ENCODE data around the gene FOLR2.

Gene FOLR2

GRCh38 chr11:72208281-72208680, 8.3 kb upstream of the FOLR2 start:
- no peak for DNase-seq

GRCh38 chr11:72209101-72209500, 7.5 kb upstream of the FOLR2 start:
- DNase-seq: no peak

GRCh38 chr11:72217841-72218240, 1.2 kb downstream of the FOLR2 start:
- DNase-seq: no peak

GRCh38 chr11:72218251-72218745, 1.7 kb downstream of the FOLR2 start:
- no peak for DNase-seq

GRCh38 chr11:72220696-72221363, 4.2 kb downstream of the FOLR2 start:
- no peak for DNase-seq

GRCh38 chr11:72221386-72222075, 4.9 kb downstream of the FOLR2 start:
- DNase-seq: no peak

GRCh38 chr11:72222106-72222891, 5.7 kb downstream of the FOLR2 start:
- DNase-seq: no peak

GRCh38 chr11:72222907-72223614, 6.5 kb downstream of the FOLR2 start:
- peak; percentile 91 for DNase-seq

GRCh38 chr11:72223615-72224563, 7.3 kb downstream of the FOLR2 start:
- peak; percentile 34 for DNase-seq

GRCh38 chr11:72224564-72225410, 8.2 kb downstream of the FOLR2 start, which contains the start of gene INPPL1:
TSS of gene INPPL1 (plus strand) at chr11:72224767. CDS start at chr11:72224985, 218 bp downstream.
- DNase-seq: peak; percentile 20

- peak; percentile 24 for DNase-seq
These were observed 8.9 kb downstream of the FOLR2 start for GRCh38 chr11:72225411-72225951.

GRCh38 chr11:72226701-72227100, 10.1 kb downstream of the FOLR2 start:
- DNase-seq: no peak

- no peak for DNase-seq
These were observed 11.0 kb downstream of the FOLR2 start for GRCh38 chr11:72227316-72228228.

- DNase-seq: no peak
These were observed 11.7 kb downstream of the FOLR2 start for GRCh38 chr11:72228229-72228843.

GRCh38 chr11:72228844-72229231, 12.2 kb downstream of the FOLR2 start:
- DNase-seq: no peak

- DNase-seq: no peak
These were observed 12.8 kb downstream of the FOLR2 start for GRCh38 chr11:72229336-72229924.

- DNase-seq: no peak
These were observed 13.6 kb downstream of the FOLR2 start for GRCh38 chr11:72229925-72230763.

All from central memory CD4-positive, alpha-beta T cell (primary cell).